GM21619 (cell line): ENCODE measurements around the gene GALNT2.

Experiments
- ATAC-seq: cut with Tn5 transposase; IDR thresholded peaks from one replicate; pipeline ENCODE4 v1.9.1; 2021; ENCODE audit not compliant: unreplicated experiment

GALNT2 gene

DNA sequence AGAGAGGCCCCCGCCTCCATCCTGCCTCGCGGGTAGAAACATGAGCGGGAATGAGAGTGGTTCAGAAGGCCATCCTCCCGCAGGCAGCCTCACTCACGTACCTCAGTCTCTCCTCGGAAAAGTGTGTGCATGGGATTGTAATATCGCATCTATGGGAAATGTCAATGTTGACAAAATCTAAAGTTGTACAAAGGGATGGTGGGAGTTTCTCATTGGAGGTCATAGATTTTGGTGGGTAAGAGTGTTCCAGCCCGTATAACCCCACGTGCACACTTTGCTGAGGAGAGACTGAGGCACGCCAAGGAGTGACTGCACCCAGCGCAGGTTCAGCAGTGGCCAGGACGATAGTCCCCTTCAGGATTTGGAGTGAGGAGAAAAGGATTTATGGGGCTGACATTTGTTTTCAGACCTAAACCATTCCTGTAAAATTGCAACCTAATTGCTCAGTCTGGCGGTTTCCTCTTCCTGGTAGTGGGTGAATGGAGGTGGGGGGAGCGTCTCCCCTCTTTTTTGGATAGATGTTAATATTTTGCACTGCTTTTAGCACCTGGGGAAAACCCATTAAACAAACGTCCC lies 59.6 kb downstream of the GALNT2 start:
- ATAC-seq = no peak

DNA sequence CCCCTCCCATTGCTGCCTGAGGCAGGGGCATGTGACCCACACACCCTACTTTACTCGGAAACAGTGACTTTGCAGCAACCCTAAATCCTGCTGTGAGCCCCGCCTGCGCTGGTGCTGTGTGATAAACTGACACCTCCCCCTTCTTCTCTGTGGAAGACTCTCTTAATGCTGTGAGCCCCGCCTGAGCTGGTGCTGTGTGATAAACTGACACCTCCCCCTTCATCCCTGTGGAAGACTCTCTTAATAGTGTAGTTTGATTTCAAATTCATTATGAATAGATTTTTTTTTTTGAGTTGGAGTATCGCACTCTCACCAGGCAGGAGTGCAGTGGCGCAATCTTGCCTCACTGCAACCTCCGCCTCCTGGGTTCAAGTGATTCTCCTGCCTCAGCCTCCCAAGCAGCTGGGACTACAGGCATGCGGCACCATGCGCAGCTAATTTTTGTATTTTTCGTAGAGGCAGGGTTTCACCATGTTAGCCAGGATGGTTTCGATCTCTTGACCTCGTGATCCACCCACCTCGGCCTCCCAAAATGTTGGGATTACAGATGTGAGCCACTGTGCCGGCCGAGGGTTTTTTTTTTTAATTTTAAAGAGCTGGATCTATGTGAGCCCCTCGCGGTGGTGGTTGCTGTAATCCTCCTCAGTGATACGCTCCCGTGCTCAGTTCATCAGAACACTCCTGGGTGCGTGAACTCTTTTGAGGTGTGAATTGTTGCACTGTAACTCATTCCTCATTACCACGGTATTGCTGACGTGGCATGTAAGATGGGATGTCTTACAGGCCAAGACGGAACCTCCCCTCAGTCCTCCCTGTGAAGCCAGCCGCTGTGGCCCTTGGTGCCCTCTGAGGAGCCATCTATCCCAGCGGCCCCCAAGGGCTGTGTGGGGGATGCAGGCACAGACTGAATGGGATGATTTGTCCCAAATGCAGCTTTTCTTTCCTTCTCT lies 60.3 kb downstream of the GALNT2 start:
- no peak for ATAC-seq

DNA sequence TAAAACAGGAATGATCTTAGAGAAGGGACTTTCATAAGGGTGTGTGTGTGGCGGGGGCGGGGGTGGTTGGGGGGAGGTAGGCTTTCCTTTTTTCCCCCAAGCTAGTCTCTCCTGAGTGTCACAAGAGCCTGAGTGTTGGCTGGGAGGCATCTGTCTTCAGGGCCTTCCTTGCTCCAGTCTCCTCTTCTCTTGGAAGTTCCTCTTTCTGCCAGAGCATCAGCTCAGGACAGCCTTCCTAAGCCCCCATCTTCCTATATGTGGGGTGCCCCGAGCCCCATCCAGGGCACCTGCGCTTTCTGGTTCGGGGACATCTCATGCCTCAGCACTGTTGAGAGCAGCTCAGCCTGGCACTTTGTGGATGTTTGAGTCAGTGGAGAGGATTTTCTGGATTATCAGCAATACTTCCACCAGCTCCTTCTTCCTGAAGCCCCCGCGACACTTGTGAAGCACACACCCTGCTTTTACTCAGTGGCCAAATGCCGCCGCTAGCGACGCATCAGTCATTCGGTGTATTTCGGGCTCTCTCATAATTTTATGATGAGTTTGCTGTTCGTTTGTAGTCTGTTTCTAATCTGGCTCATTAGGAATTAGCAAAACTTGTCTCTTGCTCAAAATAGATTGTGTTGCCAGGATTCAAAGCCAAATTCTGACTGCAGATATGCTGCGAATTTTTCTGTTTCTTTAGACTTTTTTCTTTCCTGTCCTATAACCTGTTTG lies 61.7 kb downstream of the GALNT2 start:
- ATAC-seq = no peak

DNA sequence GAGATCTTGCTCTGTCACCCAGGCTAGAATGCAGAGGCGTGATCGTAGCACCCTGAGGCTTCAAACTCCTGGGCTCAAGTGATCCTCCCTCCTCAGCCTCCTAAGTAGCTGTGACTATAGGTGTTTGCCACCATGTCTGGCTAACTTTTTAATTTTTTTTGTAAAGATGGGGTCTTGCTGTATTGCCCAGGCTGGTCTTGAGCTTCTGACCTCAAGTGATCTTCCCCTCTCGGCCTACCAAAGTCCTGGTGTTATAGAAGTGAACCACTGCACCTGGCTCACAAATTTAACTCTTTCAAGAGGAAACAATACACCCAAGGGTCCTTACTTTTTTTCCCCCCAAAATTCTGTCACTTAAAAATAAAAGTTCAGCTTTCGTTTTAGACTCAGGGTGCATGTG lies 62.3 kb downstream of the GALNT2 start:
- ATAC-seq = no peak

DNA sequence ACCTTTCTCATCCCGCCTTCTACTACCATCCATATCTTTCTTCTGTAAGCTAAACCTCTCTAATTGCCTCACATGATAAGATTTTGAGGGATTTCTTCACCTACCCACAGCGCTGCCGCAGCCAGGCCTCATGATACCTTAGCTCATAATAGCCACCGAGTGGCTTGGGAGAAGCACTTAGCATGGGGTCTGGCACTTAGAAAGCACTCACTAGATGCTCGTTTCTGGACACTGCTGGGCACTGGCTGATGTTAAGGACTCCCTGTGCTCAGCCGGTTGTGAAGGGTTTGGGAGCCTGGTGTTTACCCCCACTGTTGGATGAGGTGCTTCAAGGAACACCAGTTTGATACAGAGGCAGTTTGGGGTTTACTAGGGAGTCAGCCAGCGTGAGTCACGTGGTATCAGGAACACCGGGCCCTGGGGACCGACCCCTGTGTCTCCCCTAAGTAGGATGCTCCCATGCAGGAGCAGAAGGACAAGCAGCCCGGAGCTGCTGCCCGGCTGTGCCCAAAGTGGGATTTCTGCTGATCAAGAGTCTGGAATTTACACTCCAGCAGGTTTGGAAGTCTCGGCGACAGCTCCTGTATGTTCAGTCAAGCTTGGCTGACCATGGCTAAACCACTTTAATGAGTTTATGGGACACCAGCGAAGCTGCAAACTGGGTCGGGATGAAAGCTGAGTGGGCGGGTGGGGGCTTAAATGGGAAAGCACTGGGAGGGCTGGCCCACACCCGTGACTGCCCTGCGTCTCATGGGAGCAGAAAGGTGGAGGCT lies 63.3 kb downstream of the GALNT2 start:
- ATAC-seq = no peak

DNA sequence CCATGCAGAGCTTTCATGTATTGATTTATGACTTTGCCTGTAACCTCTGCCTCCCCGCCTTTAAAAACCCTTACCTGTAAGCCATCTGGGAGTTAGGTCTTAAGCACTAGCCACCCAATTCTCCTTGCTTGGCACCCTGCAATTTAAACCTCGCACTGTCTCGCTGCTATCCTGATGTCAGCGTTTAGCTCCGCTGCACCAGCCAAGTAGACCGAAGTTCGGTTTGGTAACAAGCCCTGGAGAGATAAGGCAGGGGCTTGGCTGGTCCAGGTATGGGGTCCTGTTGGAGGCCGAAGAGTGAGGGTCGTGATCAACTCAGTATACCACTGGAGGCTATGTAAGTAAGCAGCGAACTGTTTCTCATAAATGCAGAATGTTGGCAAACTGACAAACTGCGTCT lies 64.4 kb downstream of the GALNT2 start:
- no peak for ATAC-seq

DNA sequence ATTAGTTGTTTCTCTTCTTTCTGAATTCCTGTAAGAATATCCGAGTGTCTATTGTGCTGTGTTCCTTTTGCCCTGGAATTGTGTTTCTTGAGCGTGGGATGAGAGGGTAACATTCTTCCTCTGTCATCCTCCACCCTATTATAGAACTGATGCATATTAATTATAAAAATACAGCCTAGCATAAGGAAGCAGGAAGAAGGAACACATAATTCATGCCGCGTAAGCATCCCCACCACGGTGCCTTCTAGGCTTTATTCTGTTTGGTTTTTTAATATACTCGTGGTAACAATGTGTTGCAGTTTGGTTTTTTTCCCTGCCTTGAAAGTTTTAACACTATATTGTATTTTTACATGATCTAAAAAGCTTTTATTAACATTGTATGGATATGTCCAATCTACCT lies 65.7 kb downstream of the GALNT2 start:
- no peak for ATAC-seq

DNA sequence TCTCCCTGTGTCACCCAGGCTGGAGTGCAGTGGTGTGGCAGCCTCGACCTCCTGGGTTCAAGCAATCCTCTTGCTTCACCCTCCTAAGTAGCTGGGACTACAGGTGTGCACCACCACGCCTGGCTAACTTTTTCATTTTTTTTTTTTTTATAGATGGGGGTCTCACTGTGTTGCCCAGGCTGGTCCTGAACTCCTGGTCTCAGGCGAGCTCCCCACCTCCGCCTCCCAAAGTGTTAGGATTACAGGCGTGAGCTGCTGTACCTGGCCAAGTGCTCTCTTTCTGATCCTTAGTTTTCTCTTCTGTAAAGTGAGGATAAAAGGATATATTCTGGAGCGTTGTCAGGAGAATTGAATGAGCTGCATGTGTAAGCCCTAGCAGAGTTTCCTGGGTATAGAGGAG lies 68.7 kb downstream of the GALNT2 start:
- ATAC-seq = no peak

DNA sequence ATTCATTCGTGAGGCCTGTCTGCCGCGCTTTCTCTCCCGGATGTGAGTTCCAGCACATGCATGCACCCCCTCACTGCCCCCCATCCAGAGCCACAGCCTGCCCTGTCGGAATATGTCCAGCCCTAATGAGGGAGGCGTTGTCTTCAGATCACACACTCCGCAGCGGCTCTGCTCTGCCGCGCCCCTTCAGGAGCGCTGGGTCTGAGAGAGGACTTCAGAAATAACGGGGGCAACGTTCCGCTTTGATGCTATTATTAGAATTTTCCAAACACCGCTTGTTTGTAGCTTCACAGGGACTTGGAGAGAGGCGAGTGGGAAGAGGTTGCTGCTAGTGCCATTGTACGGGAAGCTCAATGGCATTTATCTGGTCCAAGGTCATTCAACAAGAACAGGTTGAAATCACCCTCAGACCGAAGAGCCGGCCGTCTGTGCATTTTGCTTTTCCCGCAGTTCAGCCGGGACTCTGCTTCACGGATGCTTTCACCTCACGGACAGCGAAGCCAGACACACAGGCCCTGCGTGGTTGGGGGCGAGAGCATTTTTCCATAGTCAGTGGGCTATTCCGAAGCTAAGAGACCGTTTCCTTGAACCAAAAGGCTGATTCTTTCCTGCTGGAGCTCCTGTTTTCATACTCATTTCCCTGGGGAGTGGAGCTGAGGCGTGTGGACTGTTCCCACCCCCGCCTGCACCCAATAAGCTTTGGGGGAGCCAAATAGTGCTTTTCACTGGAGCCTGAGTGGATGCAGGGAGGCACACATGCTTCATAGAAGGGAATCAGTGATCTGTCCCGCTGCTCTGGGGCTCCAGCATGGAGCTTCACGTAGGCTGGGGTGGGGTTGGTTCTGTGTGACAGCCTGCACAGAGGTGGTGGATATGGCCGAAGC lies 69.7 kb downstream of the GALNT2 start:
- no peak for ATAC-seq

DNA sequence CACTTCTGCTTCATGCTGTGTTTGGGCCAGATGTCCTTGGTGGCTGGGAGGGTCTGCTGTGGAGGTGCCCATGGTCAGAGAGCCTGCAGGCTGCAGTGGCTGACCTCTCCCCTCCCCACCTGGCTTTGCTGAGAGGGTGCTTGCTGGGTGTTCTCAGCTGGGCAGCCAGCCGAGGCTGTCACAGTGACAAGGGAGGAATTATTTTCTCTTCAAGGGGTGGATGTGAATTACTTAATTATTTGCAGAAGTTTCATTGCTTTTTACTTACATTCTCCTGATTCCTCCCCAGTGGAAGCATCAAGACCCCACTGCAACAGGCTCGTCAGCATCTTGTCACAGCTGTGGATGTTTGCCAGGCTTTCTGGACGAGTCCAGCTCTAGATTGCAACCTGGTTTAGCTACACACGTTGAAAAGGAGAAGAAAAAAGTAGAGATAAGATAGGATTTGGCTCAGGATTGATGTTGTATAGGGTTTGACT lies 70.3 kb downstream of the GALNT2 start:
- ATAC-seq = no peak

DNA sequence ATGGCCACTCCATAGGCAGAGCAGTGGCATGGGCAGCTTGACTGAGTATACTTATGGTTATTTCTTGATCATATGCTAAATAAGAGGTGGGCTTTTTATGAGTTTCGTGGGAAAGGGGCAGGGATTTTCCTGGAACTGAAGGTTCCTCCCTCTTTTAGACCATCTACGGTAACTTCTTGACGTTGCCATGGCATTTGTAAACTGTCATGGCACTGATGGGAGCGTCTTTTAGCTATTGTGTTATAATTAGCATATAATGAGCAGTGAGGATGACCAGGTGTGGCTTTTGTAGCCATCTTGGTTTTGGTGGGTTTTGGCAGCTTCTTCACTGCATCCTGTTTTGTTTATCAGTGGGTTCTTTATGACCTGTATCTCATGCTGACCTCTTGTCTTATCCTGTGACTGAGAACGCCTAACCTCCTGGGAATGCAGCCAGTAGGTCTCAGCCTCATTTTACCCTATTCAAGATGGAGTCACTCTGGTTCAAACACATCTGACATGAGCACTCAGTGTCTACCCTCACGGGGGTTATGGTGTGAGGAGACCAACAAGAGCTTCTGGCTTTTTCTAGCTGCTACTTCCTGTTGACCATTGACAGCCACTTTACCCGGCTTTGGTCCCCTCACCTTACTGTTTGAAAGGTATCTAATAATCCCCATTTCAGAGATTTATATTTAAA lies 71.7 kb downstream of the GALNT2 start:
- no peak for ATAC-seq

DNA sequence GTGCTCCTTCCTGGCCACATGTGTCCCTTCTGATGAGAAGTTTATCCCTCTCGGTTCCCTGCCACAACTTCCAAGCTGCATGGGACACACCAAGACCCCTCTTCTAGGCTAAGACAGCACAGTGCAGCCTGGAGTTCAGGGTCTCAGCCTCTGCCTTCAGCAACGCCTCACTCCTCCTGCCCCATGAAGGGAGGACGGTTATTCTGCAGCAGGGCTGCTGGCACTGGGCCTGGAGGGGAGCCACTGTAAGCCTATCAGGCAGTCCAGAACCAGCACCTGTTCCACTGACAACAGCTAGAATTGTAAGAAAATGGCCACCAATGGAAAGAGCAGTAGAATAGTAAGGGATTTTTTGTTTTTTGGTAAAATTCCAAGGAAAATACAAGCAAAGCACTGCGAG lies 72.3 kb downstream of the GALNT2 start:
- no peak for ATAC-seq

DNA sequence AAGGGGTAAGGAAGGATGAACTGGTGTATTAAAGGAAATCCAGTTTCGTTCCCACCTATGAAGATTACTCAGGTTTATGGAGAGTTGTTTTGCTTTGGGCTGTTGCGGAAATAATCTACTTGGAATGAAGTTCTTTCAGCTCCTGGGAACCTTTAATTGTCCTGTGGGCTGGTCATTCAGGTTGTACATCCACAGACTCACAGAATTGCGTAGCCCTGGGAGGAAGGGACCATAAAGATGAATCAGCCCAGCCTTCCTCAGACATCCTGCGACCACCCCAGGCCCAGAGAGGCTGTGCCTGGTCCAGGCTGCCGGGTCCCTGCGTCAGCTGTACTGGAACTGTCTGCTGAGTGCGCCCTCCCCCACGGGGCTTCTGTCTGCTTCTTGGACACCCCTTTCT lies 72.7 kb downstream of the GALNT2 start:
- no peak for ATAC-seq

DNA sequence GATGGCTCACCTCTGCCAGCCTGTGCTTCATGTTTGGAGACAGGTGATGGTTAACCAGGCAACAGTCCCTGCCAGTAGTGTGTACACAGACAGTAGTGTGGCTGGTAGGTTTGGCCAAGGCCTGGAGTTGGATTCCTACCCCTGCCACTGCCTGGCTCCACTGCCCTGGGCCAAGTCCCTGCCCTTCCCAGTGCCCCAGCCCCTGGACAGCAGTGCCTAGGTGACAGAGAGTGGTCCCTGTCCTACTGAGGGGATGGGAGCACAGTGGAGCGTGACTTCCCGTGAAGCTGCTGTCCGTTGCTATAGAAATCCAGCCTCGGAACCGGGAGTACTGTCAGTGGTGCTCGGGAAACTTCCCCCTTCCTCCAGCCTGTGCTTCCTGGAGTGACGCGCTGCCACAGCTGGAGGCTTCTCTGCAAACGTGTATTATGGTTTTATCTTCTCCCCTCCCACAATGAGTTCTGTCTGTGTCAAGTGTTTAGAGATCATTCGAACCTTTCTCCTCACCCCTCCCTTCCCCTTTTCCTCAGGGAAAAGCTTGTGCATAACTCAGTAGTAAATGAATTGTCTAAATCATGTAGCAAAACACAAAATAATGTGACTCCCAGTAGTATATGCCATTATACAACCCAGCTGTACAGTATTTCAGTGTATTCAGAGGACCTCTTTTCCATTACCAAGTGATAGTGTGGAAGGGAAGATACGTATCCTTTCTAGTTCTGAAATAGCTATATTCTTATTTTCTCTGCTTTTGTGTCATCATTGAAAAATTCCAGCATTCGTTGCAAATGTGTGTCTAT lies 73.4 kb downstream of the GALNT2 start:
- ATAC-seq = no peak

DNA sequence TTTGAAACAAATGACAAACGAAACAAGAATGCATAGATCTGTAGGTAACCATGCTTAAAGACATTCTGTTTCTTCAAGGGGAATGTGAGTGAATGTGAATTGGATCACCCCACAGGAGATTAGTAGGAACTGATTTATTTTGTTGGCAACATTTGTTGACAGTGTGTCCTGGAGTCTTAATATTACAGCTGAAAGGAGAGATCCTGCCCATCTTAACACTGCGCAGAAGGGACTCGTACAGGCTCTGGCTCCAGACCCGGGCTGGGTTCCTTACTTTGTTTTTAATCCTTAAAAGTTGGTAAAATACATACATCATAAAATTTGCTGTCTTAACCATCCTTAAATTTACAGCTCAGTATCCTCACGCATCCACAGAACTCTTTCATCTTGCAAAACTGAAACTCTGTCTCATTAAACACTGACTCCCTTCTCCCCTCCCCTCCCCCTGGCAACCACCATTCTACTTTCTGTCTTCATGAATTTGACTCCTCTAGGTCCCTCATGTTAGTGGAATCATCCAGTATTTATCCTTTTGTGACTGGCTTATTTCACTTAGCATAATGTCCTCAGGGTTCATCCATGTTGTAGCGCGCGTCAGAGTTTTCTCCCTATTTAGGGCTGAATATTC lies 74.1 kb downstream of the GALNT2 start:
- no peak for ATAC-seq

DNA sequence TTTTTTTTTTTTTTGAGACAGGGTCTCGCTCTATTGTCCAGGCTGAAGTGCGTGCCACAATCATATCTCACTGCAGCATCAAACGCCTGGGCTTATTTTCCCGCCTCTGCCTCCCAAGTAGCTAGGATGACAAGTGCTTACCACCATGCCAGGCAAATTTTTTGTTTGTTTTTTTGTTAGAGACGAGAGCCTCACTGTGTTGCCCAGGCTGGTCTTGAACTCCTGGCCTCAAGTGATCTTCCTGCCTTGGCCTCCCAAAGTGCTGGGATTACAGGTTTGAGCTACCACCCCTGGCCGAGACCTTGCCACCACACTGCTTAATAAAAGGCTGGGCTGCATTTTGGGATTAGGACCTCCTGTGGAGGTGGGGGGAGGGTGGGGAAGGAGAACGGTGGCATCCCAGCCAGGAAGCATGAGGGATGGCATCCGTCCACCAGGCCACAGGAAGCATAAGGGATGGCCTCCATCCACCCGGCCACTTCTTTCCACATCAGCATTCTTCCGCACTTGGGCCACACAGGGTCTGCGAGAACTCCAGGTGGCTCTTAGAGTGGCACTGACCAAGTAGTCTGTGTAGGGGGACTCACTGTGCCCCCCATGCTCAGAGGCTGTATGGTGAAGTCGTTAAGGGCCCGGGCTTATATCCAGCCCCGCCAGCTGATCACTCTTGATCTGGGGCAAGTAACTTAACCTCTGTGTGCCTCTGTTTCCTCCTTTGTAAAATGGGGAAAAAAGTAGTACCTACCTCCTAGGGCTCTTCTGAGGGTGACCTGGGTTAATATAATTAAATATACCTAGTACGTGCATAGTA lies 75.0 kb downstream of the GALNT2 start:
- ATAC-seq = no peak

DNA sequence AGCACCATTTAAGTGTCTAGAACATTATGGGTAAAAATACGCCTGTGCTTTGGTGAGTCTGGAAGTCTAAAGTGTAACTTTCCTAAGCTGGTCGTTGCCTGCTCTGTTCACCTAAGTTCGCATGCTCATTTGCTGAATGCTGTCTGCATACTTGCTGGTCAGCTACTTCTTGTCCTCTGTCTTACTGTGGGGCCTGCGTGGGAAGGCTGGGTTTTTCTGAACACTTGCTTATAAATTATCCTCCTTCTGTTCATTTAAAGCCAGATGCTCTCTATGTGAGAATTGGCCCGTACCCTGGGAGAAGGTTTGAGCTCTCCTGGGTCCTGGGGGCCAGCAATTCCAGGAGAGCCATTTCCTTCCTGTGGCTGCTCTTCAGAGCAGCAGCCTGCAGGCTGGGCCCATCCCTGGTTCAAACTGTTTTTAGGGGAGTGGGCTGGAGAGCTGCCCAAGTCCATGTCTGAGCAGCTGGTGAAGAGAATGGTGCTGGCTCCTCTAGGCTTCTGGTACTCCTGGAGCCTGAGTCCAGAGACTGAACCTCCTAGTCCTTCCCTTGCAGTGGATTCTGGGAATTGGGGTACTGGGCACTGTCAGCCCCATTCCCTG lies 75.7 kb downstream of the GALNT2 start:
- ATAC-seq = no peak
